NCI-H2171 (cell line): ENCODE data around the gene MAML2.

Experiments used
- DNase-seq: peaks from one replicate; lab custom pipeline; 2025; lab: John Stamatoyannopoulos, UW

Gene MAML2

DNA sequence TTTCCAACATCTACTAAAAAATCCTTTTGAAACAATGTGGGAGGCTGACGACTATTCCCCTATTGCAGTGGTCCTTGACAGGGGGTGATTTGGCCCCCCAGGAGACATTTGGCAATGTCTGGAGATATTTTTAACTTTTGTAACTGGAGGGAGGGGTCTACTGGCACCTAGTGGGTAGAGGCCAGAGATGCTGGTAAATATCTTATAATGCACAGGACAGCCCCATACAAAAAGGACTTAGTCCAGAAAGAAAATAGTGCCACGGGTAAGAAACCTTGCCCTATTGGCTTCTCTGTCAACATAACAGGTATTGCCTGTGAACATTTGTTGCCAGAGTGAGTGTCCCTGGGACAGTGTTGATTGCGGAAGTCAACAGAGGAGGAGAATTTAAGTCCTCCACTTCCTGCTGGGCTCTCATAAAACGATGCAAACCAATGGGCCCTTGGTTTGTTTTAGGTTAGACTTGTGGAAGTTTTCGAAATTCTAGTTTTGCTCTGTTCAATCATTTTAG lies 101.6 kb downstream of the MAML2 start:
- DNase-seq, result no peak

DNA sequence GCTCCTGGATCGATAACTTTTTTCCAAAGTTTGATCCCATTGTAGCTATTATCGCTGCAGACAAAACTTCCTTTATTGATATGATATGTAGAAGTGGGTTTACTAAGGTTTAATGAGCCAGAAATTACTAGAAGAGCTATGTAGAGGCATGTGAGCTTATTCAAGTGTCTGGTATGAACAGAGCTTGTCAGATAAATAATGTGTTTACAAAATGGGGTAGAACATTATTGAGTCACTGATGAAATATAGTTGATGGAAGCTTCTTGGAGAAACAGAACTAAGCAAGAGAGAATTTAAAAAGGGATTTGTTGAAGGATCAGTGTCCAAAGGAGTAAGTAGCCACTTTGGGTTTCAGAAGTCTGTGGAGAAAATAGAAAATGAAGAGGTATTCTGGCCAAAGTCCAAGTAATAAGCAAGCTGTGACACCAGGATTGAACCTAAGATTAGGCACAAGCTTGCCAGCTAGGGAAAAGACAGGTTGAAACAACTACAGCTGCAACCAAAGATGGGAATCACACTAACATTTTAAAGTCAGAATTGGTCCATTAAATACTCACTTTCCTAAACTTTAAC lies 104.3 kb downstream of the MAML2 start:
- DNase-seq, result no peak

DNA sequence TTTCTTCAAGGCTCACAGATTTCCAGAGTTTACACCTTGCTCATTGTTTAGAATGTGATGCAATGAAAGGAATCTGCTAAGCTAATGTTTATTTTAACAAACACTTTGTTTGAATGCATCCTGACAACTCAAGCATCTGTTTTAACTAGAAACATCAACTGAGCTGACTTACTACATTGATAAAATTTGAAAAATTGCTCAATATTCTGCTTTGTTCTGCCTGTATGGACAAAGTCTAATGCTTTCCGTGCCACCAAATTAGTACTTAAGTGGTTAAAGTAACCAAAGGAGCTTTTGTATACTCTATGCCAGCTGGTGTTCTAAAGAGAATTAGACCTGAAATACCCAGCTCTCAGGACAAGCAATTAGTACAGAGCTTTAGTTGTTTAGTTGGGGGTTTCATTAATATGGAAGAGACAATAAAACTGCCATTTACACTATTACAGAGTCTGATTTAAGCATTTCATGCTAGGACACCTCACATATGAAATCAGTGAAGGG lies 105.2 kb downstream of the MAML2 start:
- peak; percentile 40 for DNase-seq

DNA sequence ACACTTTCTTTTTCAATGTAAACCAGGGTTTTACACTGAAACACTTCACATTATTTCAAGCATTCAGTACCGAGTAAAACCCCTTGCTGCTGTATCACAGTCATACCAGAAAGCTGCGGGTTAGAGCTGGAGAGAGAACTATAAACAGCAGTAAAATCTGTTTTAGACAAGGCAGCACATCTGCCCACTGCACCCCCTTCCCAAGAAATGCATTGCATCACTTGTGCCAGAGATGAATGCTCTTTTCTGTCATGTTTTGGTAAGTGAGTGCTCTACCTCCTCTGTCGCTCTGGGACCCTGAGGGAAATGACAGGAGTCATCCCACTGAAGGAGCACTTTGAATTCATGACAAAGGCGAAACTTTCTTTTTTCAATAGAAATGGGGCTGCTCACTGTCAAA lies 107.2 kb downstream of the MAML2 start:
- DNase-seq, result no peak

DNA sequence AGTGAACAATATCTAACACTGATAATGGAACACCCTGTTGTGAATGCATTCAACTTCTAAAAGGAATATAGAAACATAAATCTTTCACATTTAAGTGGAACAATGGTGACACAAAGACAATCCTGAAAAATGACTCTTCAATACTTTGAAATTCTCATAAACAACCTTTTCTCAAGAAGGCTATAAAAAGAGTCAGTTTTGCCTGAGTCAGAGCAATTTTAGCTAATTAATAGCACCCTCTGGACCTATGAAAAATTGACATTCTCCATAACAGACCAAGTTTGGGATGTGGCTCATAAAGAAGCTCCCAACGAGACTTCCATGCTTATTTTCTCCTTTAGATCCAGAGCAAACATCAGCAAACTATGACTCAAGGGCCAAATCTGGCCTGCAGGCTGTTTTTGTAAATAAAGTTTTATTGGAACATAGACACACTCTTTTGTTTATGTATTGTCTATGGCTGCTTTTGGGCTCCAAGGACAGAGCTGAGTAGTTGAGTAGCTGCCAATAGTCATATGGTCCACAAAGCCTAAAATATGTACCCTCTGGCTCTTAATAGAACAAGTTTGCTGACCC lies 108.0 kb downstream of the MAML2 start:
- no peak for DNase-seq

DNA sequence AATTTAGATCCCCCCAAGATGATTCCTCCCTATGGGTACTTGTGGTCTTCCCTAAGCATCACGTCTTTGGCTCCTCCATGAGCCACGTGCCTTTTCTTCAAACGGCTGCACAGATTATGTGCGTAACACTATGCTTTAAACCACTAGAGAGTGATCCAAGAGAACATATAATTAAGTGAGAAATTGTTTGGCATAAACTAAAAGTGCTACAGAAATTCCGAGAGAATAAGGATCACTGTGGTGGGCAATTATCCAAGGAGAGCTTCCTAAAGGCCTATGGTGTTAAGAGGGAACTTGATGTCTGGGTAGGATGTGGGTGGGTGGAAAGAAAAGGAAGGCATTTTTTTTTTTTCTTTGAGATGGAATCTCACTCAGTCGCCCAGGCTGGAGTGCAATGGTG lies 110.9 kb downstream of the MAML2 start:
- DNase-seq, result no peak

DNA sequence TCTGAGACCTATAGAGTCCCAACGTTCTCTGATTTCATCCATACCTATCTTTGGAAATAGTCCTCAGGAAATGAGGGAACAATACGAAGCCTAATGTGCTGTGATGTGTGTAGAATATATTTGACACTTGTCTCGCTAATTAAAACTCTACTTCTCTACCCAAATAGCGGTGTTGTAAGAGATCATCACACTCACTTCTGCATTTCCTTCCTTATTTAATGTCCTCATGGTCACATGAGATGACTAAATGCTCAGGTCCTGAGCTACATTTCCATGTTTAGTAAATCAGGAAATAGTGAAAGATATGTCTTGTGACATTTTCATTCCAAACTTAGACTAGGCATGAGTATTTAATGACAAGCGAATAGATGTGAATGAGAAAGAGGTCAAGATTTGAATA lies 112.3 kb downstream of the MAML2 start:
- DNase-seq, result no peak

DNA sequence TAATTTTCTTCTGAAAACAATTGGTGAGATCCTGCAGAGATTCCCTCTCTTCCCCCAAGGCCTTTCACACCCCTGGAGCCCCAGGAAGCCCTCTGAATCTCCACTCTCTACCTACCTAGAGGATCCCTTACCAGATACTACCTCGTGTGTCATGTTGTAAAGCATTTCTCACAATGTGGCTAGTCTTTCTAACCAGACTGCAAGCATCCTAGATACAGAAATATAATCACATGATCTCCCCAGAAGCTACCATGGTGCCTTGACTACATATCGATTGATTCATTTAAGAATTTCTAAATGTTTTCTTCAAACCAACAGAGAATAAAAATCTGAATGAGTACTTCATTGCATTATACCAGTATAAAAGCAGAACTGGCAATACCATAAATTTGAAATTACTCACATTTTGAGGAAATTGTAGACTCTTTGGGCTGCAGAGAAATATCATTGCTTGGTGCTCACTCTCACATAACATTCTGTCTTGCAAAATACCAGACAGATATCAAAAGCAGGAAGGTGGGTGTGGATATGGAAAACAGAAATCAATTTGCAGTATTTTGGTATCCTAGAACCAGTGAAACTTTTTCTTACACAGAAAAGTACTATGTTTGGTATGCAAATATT lies 113.5 kb downstream of the MAML2 start:
- DNase-seq, result no peak

DNA sequence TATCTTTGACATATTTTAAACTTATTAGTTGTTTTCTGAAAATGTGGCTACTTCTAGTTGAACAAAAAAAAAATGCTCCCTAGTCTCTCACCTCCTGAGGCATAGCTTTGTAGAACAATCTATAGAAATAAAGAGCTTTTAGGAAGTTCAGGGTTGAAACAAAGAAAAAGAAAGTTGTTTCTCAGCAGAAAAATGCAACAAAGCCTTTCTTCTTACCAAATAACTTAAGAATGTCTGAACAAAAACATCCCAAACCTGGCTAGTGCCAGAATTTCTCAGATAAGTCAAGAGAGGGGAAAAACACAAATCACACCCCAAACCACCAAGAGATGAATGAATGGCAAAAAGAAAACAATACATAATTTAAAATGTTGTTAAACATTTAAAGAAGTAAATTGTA lies 114.1 kb downstream of the MAML2 start:
- no peak for DNase-seq

DNA sequence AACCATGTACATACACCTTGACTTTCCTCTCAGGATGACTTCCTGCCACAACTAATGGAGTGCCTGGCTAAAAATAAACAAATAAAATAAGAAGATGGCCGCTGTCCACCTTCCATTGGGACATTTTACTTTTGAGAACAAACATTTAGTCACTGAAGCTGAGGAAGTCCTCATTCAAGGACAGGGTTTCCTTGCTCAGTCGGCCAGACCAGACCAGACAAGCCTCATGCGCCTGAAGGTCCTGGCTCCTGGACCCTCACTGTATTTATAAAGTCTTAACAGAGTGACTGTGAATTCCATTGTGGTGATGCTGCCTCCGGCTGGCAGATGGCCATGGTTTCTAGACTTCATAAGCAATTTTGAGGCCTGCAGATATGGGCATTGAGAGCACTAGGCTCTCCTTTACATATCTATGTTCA lies 114.5 kb downstream of the MAML2 start:
- no peak for DNase-seq

DNA sequence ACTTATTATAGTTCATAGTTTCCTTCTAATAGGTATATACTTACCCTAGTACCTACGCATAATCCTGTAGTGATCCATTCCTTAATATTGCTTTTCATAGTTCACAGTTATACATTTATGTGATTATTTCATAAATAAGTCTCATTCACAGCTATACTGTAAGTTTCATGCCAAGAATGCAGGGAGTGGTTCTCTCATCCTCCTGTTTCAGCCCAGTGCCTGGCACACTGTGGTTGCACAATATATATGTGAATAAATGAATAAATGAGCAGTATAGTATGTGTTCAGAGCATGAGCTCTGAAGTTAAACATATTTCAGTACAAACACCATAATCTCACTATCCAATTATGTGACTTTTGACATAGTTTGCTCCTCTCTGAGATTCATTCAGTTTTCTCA lies 115.8 kb downstream of the MAML2 start:
- no peak for DNase-seq

DNA sequence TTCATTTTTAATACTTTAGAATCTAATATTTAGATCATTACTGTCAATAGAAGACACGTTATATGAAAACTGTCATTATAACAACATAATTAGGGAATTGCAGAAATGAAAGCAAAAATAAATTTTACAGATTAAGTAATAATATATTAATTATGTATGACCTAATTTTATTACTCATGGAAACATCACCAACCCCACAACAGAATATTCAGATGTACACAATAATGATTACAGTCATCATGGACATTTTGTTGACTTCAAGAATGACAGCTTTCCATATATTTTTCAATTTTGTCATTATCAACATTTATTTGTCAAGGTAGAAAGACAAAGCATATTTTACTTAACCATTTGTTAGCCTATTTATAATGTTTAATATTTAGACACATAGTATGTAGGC lies 119.9 kb downstream of the MAML2 start:
- DNase-seq, result no peak

DNA sequence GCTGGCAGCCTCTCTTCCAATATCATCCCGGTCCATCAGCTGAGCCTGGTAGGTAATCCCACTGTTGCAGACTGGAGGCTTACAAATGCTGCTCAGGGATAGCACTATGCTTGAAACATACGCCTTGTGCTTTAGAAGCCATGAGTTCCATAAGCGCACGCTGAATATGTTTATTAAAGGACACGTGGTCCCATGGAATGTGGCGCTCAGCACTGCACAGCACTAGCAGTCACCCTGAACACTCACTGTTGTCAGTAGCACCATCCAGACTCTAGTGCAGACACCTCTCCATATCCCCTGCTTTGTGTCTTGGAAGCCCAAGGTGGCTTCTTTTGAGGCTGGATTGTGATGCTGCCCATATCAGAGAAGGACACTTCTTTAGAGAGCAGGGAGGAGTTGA lies 120.9 kb downstream of the MAML2 start:
- no peak for DNase-seq

DNA sequence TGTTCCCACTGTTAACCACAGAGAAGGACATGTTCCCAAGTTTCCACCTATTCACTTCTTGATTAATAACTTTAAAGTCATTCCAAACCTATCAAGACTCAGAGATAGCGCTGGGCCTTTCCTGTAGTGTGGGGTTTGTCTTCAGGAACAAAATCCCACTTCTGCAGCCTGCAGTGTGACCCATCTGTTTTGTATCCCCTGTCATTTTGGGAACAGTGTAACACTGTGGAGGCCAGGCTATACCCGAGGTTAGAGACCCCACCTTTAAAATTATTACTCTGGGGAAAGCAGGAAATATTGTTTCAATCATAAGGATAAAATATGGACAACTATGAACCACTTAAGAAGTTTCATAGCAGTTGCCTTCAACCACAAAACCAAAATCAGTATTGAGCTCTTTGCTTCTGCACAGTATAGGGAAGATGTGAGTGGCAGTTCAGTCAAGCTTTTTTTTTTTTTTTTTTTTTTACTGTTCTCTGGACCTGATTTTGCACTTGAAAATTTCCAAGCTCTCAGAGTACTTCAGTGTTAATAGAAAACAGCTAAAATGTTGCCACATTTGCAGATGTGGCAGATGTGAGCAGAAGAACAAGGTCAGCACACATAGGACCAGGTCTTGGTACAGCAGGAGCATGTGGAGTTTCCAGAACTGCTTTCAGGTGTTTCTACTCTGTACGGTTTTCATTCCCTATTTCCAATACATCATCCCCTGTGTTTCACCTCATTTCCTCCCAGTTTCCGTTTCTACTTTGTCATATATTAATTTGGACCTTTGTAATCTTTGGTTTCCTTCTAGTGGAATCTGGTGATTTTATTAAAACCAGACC lies 121.5 kb downstream of the MAML2 start:
- no peak for DNase-seq

DNA sequence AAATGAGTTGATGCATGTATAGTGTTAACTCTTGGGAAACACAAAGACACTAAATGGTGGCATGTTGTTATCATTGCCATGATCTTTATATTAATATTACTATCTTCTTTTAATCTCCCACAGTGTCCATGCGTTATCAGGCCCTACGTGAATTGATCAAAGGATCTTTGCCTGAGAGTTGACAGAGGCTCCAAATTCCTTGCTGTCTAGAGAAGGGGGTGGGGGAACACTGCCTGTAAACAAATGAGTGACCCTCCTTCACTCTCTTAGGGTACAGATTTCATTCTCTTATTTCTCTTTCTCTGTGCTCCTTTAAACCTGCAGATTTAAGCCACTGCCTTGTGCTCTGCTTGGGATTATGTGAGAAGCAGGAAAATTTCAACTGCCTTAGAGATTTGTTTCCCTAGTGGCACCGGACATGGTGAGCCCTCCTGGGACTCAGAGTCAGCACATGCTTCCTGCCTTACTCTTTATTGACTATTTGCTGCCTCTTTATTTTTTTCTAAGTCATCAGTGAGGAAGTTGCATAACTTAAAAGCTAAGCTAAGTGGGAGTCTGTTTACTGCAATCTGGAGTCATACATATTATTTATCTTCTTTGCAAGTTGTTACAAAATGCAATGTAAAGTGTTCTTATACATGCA lies 122.9 kb downstream of the MAML2 start:
- DNase-seq, result no peak

DNA sequence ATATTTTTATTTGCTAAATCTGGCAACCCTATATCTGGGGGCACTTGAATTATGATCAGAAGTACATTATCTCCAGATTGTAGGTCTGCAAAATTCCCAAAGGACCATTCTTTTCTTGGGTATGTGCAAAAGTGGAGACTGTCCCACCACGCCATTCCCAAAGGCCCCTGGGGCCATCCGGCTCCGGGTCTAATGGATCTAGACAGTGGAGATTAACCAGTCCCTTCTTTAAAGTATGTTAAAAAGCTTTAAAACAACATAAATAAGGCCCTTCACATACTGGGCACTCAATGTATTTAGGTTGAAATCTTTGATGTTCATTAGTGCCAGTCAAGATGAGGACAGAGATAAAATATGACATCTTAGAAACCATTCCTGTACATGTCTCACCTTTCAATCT lies 124.1 kb downstream of the MAML2 start:
- no peak for DNase-seq

DNA sequence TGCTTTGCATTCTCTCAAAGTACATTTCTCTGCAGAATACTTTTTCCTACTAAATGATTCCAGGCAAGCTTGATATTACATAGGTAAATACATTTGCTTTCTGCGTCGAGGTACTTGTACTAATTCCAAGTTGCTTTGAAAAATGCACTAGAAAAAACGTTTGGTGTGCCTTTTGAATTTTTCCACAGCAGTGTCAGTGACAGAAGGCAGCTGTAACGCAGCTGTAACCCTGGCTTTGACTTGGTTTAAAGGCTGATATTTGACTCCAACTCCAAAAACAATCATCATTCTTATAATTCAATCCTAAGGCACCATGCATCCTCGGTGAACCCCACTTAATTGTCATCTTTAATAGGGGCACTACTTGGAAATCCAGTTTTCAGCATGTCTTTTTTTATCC lies 125.0 kb downstream of the MAML2 start:
- no peak for DNase-seq

DNA sequence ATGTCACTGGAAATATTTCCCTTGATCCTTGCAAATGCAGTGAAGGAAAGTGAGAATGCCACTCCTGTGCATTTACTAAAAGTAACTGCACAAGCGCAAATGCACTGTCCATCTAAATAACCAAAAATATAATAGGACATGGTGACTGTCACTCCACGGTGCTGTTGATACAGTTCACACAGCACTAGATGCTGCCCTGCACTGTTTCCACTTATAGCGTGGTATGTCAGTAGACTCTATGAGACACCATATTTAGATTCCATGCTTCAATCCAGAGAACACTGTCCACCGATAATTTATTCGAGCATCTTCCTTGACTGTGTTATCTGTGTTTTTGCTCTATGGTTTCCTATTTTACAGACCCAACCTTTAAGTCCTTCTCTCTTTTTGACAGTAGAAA lies 125.8 kb downstream of the MAML2 start:
- no peak for DNase-seq

DNA sequence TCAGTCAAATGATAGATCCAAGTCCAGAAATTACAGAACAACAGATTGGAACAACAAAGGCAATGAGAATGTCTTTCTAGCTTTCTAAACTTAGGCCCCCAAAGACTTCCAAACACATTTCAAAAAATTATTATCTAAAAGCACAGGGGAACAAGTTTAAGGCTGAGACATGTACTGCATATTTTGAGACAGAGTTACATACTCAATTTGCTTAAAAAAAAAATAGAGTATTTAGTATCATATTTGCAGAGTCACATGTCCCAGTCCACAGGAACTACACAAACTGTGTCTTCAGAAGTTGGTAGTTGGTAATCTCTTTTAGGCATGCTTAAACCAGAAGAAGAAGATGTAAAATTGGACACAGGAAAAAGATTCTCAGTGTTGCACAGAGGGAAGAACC lies 127.2 kb downstream of the MAML2 start:
- DNase-seq, result no peak

DNA sequence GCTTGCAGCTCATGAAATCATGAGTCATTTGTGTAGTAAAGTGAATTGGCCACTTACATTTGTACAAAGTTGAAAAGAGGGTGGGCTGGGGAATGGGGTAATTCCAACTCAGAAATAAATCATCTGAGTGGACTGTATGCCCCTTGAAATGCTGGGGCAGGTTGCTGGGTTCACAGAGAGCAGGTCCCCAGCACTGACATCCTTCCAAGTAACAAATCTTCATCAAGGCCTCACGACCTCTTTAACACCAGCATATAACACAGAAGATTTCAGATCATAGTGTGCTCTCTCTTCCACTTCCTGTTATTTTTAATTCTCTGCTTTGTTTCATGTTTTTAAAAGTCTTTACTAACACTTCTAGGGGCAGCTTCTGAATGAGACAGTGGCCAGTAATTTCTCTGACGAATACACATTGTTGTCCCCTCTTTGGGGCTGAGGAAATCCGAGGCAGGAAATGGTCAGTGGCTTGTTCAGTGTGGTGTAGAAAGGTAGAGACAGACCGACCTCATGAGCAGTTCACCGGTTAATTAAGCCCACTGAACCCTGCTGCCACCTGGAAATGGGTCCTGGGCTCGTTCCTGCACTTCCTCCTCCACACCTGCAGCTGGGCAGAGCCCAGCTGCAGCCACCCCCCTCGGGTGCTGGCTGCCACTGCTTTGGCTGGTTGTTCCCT lies 127.7 kb downstream of the MAML2 start:
- no peak for DNase-seq

DNA sequence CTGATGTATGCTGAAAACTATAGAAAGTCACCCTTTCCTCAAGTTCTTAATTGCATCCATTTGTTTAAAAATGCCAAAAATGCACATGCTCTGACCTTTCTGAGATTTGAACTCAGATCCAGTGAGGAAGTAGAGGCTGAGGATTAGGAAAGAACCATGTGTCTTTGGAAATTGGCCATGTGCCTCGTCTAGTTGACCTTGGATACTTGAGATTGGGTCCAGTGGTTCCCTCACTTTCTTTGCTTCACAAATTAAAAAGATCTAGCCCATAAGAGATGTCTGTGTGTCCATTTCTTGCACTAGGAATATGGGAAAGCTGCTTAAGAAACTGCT lies 128.3 kb downstream of the MAML2 start:
- DNase-seq, result no peak

DNA sequence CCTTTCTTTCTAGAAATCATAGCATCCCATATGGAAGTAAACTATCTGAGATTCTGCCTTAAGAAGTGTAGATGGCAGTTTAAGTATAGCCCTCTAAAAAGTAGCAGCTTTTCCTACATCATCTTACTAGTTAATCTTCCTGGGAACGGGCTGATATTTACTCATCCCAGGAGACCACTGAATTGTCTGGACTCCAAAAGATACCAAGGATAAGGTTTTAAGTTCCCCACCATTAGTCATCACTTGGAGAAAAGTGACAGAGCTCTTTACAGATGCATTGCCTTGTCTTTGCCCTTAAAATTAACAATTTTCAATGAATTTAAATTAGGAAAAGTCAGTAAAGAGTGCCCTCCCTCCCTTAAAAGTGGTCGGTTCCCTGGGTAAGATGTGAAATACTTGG lies 129.5 kb downstream of the MAML2 start:
- DNase-seq, result no peak
